Body of pancreas (tissue), 4 donors: ENCODE data around the gene CROCC2.

Experiments used
- POLR2A ChIP-seq, 3 donors: fragments of 450-650 bp; IDR thresholded peaks; one replicate each; pipeline ENCODE4 v1.6.1; 2016; ENCODE audit warnings: antibody characterized with exemption in 3 of 3, mild to moderate bottlenecking in 2 of 3
- TF ChIP-seq, protein P1 (sequence below), 7 experiments: fragments of 450-650 bp in 4 of 7; fragments of 200-600 bp in 3 of 7; sonication (generic) in 3 of 7; IDR thresholded peaks; one replicate each; pipeline ENCODE4 v1.5.1; 2016 to 2019; ENCODE audit warnings: antibody characterized with exemption in 7 of 7

DNA sequence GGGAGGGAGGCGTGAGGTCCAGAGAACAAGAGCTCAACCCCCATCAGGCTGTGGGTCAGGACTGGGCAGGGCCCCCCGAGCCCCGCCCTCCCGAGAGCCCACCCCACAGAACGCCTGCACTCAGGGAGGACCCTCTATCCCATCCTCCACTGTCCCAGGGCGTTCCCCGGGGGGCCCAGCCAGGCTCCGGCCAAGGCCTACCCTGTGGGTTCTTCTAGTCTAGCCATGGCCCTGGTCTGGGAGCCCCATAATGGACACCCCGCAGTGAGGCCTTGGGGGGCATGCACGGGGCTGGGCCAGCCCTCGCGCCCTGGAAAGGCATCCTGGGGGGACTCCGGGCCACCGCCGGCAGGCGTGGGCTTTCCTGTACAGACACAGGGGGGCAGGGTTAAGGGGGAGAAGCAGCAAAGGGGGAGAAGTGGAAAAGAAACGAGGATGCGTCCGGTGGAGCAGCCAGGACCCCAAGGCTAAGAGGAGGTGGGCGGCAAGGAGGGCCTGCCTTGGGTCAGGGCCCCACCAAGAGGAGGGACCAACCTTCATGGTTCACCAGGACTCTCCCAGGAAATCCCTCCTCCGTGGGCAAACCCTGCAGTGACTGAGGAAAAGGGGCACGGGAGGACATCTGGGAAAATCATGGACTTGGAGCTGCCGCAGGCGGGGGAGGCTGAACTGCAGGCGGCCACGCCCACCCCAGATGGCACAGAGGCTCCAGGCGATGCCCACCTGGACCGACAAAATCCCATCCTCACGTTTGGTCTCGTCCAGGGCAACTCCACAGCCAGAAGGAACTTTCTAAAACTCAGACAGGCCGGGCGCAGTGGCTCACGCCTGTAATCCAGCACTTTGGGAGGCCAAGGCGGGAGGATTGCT lies 2.7 kb upstream of the CROCC2 start:
- TF ChIP-seq, protein P1, sequence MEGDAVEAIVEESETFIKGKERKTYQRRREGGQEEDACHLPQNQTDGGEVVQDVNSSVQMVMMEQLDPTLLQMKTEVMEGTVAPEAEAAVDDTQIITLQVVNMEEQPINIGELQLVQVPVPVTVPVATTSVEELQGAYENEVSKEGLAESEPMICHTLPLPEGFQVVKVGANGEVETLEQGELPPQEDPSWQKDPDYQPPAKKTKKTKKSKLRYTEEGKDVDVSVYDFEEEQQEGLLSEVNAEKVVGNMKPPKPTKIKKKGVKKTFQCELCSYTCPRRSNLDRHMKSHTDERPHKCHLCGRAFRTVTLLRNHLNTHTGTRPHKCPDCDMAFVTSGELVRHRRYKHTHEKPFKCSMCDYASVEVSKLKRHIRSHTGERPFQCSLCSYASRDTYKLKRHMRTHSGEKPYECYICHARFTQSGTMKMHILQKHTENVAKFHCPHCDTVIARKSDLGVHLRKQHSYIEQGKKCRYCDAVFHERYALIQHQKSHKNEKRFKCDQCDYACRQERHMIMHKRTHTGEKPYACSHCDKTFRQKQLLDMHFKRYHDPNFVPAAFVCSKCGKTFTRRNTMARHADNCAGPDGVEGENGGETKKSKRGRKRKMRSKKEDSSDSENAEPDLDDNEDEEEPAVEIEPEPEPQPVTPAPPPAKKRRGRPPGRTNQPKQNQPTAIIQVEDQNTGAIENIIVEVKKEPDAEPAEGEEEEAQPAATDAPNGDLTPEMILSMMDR (IDR thresholded peaks at IDR 0.05): no peak
- no peak for TF ChIP-seq POLR2A (IDR thresholded peaks at IDR 0.05)
